Activated T-cell treated with anti-CD3 and anti-CD28 coated beads for 4 hours (primary cell): ENCODE results near the gene CAMK2G.
A peak's percentile ranks its signal among the peaks of the same experiment; 100 is the strongest.
"Not testable (repeated sequence)": the region's sequence is repeated elsewhere in the genome, so short reads cannot be mapped to it uniquely, and the experiment has no call there.

Experiments used
- DNase-seq: peaks from one replicate; pipeline ENCODE4 v3.0.0-alpha.2; 2020

The CAMK2G gene

DNA sequence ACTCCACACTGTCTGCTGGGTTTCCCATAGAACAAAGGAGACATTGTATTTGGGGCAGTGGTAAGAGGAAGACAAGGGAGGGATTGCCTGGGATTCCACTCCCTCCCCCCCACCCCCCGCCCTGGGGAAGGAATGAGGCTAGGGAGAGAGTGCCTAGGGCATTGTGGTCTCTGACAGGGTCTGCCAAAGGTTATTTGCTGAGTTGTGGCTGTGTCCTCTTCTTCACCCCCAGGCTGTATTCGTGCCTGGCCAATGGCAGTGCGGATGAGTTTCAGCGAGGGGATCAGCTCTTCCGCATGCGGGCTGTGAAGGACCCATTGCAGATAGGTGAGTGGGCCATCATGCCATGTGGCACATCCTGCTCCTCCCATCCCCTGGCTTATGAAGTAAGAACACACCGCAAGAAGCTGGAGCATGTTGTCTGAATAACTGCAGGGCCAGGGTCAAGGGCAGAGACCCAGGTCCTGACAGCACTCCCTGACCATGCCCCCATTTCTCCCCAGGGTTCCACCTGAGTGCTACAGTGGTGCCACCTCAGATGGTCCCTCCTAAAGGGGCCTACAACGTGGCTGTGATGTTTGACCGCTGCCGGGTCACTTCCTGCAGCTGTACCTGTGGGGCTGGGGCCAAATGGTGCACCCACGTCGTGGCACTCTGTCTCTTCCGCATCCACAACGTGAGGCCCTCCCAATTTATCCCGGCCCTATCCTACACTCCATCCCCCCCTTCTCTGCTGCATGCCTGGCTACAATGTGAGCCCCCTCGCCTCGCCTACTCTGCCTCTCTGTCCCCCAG is 85.3 kb downstream of the CAMK2G start:
- DNase-seq: no peak

DNA sequence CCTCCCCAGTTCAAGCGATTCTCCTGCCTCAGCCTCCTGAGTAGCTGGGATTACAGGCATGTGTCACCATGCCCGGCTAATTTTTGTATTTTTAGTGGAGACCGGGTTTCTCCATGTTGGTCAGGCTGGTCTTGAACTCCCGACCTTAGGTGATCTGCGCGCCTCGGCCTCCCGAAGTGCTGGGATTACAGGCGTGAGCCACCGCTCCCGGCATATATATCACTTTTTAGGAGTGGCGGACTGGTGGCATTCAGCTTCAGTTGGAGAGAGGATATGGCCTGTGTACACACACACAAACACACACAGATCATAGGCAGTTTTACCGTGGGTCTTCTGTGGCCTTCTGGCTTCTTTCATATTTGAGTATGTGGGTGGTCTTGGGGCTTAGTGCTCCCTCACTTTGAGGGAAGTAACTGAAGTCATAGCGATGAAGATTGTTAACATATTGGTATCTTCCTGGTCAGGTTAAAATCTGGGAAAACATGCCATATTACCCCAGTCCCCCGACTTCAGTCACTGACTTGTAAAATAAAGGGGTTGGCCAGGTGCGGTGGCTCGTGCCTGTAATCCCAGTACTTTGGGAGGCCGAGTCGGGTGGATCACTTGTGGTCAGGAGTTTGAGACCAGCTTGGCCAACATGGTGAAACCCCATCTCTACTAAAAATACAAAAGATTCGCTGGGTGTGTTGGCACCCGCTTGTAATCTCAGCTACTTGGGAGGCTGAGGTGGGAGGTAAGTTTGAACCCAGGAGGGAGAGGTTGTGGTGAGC is 87.1 kb downstream of the CAMK2G start:
- DNase-seq: not testable (repeated sequence)

DNA sequence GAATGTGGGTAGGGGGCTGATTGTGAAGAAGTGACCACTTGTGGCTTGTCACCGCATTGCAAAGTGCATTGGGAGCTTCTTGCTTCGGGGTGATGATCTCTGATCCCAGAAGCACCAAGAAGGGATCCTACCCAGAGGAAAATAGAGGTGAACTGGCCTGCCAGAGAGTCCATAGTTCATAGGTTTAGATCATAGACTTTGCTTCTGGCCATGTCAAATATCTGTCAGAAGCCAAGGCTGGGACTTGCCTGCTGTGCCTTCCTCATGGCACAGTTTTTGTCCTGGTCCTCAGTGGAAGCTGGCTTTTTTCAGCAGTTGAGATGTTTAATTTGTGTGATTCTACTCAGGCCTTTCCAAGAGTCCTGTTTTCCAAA is 87.9 kb downstream of the CAMK2G start:
- DNase-seq: no peak

DNA sequence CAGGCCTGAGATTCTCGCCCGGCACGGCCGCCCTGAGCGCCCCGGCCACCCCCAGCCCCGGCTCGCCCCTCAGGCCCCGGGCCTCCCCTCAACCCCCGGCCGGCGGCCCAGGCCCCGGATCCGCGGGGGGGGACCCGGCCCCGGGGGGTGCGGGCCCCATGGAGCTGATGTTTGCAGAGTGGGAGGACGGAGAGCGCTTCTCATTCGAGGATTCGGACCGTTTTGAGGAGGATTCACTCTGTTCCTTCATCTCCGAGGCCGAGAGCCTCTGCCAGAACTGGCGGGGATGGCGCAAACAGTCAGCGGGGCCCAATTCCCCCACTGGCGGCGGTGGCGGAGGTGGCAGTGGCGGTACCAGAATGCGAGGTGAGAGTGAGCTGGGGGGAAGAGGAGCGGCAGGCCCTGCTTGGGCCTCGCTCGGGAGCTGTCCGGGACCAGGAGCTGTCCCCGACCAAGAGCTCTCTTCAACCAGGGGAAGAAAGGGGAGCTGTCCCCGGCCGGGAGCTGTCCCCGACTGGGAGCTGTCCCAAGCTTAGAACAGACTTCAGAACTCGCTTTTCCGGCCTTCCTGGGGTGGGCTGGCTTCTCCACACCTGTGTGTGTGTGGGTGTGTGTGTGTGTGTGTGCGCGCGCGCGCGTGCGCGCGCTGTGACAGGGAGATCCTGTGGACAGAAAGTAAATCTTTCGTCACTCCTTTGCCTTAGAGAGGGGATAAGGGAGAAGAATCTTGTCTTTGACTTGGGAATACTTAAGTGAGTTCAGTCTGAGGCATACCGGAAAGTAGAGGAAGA is 88.4 kb downstream of the CAMK2G start:
- peak; percentile 36 for DNase-seq

DNA sequence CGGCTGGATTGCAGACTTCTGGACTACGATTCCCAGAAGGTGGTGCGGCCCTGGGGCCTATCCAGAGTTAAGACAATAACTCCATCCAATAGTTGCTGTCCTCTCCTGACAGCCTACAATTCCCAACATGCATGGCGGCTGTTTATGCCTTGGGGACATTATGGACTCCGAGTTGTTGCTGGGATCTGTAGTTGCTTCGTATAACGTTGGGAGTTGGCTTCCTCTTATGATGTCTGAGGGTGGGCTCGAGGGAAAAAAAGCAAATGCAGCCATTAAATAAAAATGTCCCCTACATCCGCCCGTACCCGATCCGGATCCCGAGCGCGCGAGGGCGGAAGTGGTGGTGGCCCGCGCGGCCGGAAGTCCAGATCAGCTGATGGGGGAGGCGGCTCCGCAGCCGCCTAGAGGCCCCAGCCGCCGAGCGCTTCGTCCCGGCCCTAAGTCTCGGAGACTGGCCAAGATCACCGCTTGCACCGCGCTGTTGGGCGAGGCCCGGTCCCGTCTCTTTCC is 89.1 kb downstream of the CAMK2G start, which contains the start of gene ZSWIM8:
Gene ZSWIM8 (plus strand): TSS at position 396 of the 510 bp plus-strand sequence. CDS start 273 bp downstream, outside the sequence.
- peak; percentile 71 for DNase-seq

DNA sequence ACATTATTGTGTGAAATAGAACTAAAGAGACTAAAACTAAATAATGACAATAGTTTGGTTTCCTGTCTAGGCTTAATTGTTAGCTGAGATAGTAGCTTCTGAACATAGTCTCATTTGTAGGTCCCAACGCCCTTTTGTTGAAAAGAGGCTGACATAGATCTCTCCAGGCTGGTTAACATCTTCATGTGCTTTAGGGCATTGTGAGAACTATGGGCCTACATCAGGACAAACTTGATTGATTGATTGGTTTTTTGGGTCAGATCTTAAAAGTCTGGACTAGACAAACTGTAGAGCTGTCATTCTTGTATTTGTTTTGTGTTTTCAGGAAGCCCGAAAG is 91.6 kb downstream of the CAMK2G start:
- no peak for DNase-seq

DNA sequence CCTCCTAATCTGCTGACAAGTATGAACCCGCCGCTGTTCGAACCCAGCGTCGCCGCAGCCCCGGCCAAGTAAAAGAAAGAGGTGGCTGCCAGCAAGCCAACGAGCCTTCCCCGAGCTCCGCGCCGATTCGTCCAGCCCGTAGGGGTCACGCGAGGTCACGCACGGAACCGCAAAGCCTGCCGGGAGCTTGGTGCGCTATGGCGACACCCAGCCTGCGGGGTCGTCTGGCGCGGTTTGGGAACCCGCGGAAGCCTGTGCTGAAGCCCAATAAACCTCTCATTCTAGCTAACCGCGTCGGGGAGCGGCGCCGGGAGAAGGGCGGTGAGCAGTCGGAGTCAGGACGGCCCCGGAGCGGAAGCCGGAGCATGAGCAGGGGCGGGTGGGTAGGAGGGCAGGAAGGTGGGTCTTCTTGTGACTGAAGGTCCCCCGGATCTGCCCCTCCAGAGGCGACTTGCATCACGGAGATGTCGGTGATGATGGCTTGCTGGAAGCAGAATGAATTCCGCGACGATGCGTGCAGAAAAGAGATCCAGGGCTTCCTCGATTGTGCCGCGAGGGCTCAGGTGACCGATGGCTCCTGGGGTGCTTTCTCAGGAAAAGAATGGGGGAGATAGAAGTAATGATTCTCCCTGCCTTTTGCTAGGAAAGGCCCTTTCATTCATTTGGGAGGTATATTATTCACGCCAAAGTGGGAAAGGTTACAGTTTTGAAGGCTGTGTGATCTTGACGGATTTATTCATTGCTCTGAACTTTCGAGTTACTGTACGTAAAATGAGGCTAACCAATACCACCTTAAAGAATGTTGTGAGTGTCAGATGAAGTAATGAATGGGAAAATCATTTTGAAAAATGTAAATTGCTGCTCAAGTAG is 92.2 kb downstream of the CAMK2G start, which contains the start of gene CHCHD1:
Gene CHCHD1 (plus strand): TSS at position 170 of the 870 bp plus-strand sequence. CDS start 28 bp downstream, at position 198.
- DNase-seq: peak; percentile 91

DNA sequence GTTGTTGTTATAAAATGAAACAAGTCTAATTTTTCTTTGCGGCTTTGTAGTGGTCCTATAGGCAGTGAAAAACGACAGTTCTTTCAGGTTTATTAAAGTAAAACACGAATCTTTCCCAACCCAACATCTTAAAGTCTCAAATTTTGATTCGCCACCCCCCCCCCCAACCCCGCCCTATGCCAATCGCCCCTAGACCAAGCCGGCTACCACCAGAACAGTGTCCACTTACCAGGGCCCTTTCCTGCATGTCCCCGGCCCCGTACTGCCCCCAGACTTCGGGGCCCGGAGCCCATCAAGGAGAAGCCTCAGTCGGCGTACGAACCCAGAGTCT is 92.8 kb downstream of the CAMK2G start:
- DNase-seq: no peak

DNA sequence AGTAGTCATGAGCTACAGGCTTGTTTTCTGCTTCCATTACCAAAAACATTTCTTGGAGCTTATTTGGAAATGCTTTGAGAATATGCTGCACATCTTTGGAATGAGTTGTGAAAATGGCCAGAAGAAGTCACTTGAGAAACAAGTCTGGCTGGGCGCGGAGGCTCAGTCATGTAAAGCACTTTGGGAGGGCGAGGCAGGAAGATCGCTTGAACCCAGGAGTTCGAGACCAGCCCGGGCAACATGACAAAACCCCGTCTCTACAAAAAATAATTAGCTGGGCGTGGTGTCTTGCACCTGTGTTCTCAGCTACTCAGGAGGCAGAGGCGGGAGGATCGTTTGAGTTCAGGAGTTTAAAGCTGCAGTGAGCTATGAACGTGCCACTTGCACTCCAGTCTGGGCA is 93.4 kb downstream of the CAMK2G start:
- DNase-seq: no peak

DNA sequence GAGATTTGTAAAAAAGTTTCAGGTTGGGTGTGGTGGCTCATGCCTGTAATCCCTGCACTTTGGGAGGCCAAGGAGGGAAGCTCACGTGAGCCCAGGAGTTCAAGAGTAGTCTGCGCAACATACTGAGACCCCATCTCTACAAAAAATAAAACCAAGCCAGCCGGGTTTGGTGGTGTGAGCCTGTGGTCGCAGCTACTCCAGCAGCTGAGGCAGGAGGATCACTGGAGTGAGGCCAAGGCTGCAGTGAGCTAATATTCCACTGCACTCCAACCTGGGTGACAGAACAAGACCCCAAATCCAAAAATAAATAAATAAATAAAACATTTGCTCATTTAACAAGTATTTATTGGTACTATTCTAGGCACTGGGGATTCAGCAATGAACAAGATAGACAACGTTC is 94.1 kb downstream of the CAMK2G start:
- DNase-seq: no peak

DNA sequence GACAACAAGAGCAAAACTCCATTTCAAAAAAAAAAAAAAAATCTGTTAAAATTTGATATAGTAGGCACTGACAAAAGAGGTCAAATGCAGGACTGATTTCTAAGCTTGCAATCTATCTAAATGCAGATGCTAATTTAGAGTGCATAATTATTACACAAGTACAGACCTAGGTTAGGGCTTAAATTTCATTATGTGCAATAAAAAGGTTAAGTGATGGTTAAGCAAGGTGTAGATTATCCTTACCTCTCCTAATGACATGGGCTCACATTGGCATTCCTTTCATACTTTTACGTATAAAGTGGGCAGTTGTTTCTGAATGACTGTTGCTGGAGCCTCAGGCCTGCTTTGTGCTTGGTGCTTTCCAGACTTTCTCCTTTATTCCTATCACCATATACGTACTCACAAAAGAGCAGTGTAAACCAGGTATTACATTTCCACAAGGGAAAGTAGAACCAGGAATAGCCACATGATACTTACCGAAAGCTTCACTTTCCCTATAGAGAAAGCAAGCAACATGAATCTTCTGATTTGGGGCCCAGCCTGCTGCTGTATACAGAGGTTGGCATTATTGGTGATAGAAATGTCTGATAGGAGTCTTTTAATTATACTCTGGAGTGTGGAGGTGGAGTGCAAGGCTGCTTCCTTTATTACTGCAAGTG is 94.7 kb downstream of the CAMK2G start:
- DNase-seq: no peak

DNA sequence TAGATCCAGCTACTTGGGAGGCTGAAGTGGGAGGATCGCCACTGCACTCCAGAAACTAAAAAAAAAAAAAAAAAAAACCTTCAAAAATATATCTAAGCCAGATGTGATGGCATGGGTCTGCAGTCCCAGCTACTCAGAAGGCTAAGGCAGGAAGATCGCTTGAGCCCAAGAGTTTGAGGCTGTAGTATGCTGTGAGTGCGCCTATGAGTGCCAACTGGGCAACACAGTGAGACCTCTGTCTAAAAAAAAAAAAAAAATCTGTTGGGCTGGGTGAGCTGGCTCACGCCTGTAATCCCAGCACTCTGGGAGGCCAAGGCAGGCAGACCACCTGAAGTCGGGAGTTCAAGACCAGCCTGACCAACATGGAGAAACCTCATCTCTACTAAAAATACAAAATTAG is 95.3 kb downstream of the CAMK2G start:
- no peak for DNase-seq

DNA sequence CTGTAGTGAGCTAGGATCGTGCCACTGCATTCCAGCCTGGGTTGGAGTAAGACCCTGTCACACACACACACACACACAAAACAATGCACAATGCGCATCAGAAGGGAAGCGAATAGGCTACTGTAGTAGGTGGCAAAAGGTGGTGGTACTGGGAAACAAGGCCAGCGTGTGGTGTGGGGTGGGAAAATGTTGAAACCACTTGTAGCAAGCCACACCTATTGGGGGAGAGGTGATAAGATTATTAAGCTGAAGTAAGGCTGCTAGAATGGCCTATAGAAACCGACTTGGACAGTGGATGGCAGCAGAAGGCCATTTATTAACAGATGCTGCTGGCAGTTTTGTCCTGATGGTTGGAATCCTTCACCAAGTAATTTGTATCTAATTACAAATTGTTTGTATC is 99.7 kb downstream of the CAMK2G start:
- no peak for DNase-seq

DNA sequence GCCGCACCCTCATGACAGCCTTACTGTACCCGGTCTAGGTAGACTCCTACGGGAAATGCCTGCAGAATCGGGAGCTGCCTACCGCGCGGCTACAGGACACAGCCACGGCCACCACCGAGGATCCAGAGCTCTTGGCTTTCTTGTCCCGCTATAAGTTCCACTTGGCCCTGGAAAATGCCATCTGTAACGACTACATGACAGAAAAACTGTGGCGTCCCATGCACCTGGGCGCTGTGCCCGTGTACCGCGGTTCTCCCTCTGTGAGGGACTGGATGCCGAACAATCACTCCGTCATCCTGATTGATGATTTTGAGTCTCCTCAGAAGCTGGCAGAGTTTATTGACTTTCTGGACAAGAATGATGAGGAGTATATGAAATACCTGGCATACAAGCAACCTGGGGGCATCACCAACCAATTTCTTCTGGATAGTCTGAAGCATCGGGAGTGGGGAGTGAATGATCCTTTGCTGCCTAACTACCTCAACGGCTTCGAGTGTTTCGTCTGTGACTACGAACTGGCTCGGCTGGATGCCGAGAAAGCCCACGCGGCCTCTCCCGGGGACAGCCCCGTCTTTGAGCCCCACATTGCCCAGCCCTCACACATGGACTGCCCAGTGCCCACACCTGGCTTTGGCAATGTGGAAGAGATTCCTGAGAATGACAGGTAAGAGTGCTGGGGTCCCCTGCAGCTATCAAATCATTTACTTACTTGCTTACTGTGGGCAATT is 101.0 kb downstream of the CAMK2G start:
- no peak for DNase-seq

DNA sequence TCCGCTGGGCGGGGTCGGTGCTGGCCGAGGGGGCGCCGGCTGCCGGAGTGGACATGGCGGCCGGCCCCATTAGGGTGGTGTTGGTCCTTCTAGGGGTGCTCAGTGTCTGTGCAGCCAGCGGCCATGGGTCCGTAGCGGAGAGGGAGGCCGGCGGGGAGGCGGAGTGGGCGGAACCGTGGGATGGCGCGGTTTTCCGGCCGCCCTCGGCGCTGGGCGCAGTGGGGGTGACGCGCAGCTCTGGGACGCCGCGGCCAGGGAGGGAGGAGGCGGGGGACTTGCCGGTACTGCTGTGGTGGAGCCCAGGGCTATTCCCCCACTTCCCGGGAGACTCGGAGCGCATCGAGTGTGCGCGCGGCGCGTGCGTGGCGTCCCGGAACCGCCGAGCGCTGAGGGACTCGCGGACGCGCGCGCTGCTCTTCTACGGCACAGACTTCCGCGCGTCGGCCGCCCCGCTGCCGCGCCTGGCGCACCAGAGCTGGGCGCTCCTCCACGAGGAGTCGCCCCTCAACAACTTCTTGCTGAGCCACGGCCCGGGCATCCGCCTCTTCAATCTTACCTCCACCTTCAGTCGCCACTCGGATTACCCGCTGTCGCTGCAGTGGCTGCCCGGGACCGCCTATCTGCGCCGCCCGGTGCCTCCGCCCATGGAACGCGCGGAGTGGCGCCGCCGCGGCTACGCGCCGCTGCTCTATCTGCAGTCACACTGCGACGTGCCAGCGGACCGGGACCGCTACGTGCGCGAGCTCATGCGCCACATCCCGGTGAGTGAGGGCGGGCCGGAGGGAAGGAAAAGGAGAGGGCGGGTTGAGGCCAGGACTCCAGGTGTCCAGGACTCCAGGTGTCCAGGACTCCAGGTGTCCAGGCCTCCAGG is 101.8 kb downstream of the CAMK2G start:
- peak; percentile 64 for DNase-seq

DNA sequence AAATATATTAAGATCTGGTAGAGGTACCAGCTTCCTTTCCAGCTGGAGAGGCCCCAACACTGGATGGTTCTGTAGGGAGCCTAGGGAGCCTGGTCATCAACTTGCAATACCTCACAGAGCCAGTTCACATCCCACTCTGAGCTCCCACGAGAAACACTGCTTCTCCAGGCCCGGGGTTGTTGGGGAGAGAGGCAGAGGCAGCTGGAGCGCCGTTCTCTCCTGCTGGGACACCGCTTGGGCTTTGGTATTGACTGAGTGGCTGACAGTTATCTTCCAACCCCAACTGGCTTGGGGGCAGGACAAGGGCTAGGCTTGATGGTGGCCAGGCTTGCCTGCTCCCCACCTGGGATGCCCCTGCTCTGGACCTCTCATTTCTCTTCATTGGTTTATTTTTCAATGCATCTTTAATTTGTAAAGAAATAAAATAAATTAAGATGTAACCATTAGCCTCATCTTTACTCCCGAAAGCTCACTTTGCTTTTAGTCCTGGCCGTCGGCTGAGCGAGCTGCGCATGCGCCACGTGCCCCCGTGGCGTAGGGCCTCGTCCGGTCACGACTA is 102.6 kb downstream of the CAMK2G start:
- DNase-seq: peak; percentile 62

DNA sequence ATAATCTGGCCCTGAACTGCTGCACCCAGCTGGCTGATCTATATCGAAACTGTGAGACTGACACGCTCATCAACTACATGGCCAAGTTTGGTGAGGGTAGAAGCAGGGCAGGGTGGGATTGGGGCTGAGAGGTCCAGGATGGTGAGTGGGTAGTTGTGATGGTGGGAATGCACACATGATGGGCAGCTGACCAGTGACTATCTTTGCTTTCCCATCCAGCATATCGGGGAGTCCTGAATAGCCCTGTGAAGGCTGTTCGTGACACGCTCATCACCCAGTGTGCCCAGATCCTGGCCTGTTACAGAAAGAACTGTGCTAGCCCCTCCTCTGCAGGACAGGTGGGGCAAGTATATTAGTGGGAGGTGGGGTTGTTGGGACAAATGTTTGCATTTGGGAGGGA is 105.0 kb downstream of the CAMK2G start:
- no peak for DNase-seq

DNA sequence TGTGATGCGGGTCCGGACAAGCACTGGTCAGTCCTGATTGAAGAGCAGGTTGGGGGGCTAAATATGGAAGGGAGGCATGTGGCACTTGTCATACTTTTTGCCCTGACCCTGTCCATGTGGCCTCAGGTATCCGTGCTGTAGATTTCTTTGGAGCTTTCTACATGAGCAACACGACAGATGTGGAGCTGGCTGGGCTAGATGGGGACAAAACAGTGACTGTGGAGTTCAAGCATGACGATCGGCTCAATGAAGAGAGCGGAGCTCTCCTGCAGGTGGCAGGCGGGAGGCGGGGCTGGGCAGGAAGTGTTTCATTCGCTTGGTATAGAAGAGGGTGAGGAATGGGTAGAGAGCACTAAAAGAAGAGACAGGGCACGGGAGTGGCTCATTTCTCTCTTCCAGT is 105.5 kb downstream of the CAMK2G start:
- DNase-seq: peak; percentile 60

DNA sequence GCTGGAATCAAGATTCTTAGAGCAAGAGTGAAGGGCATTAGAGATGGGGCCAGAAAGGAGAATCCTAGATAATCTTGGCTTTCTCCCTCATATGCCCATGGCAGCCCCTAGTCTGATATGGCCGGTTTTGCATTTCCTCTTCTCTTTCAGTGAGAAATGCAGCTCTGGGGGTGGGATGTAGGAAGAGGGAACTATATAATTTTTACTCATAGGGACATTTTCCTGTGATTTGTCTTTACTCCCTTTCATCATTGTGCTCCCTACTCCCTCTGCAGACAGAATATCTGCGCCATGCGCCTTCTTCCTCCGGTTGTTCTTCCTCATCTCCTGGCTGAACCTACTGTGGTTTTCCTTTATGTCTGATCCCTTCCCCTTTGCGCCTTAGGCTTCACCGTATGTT is 109.3 kb downstream of the CAMK2G start:
- no peak for DNase-seq

DNA sequence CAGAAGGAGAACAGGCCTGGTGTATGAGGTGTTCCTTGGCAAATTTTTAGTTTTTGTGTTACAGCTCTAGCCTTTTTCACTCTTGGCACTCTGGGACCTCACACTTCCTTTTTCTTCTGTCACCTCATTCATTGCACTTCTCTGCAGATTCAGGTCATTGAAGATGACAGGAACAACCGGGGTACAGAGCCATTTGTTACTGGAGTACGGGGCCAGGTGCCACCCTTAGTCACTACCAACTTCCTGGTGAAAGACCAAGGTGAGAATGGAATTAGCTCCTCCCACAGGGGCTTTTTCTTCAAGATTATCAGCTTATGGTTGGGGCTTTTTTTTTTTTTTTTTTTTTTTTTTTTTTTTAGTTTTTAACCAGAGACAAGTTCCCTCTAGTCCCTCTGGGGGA is 111.0 kb downstream of the CAMK2G start:
- DNase-seq: no peak
